Effector memory CD4-positive, alpha-beta T cell (primary cell): ENCODE measurements around the gene DUOX2.

Source experiments
- DNase-seq, 3 donors: peaks; one replicate each; pipeline ENCODE4 v3.0.0-alpha.2; 2020
- H3K27ac ChIP-seq: 2 replicates; pipeline ENCODE4 v1.7.0; 2013; ENCODE audit warnings: mild to moderate bottlenecking, low read length, moderate library complexity; ENCODE audit not compliant: insufficient read depth, poor library complexity, severe bottlenecking
- H3K27me3 ChIP-seq: replicated peaks from 2 replicates; pipeline ENCODE4 v1.7.0; 2013; ENCODE audit warnings: mild to moderate bottlenecking, low read length; ENCODE audit not compliant: insufficient read depth, control insufficient read depth, poor library complexity, severe bottlenecking
- H3K36me3 ChIP-seq: 2 replicates; pipeline ENCODE4 v1.7.0; 2013; ENCODE audit warnings: mild to moderate bottlenecking, low read length, moderate library complexity; ENCODE audit not compliant: control insufficient read depth, insufficient read depth
- H3K4me1 ChIP-seq: 2 replicates; pipeline ENCODE4 v1.7.0; 2013; ENCODE audit warnings: low read length, mild to moderate bottlenecking; ENCODE audit not compliant: control insufficient read depth, insufficient read depth, poor library complexity, severe bottlenecking
- H3K4me3 ChIP-seq: 2 replicates; pipeline ENCODE4 v1.7.0; 2013; ENCODE audit warnings: low read length, low read depth, mild to moderate bottlenecking; ENCODE audit not compliant: insufficient read depth, poor library complexity, severe bottlenecking
- H3K9me3 ChIP-seq: 2 replicates; pipeline ENCODE4 v1.7.0; 2013; ENCODE audit warnings: mild to moderate bottlenecking, low read length, moderate library complexity; ENCODE audit not compliant: control insufficient read depth

Gene DUOX2

DNA sequence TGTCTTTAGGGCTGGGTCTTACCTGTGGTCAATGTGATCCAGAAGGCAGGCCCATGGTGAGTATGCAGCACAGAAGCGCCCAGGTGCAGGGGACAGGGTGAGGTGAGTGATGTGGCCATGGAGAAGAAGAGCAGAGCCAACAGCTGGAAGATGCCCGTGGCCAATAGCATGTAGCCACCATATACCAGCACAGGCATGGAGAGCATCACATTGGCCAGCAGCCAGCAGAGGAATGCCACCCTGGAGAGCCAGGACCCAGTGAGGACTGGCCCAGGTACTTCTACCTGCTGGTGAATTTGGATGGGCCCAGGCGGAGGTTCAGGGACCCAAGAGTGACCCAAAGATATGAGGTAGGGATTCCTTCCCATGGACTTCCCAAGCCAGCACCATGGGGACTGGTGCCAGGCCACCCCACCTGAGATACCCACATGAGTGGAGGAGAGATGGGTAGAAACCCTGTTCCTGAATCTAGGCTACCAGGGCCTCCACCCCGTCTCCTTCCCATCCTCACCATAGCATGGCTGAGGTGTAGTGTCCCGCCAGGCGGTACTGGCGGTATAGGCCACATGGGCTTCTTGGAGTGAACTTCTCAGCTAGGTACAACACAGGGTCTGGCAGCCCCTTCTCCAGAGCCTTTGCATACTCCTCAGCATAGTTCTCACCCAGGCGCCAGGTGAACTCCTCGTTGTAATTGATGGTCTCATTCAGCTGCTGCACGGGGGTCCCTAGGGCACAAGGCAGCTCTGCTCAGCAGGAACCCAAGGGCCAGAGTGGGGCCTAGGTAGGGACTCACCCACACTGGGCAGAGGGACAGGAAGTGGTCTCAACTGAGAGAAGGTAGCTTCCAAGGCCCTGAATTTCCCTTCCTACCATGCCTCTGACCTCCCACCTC is 6.4 kb upstream of the DUOX2 start:
- Histone ChIP-seq H3K9me3 (no peaks in the 10 kb centered on the region), H3K27ac (no peak overlapping the region), H3K4me1 (peaks cover 23% of the 10 kb centered on the region), H3K4me3 (no peak overlapping the region), H3K27me3 (peaks cover 29% of the 10 kb centered on the region), H3K36me3 (no peaks in the 10 kb centered on the region)
- DNase-seq: no peak

DNA sequence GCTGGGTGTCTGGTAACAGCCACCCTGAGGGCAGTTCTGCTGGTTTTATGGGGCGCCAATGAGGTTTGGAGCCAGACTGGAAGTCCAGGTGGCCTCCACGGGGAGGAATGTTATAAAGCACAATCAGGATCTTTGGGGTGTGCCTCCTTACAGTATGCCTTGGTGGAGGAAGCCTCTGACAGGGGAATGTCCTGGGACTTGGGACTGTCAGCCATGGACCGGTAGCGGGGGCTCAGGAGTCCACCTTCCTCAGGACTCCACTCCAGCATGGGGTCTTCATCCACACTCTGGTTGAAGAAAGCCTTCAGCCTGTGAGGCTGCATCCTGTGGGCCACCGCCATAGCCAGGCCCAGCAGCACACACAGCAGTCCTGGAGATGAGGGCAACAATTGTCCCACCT is 5.0 kb upstream of the DUOX2 start:
- Histone ChIP-seq H3K36me3 (no peaks in the 10 kb centered on the region), H3K27me3 (peaks cover 36% of the 10 kb centered on the region), H3K4me3 (no peak overlapping the region)

DNA sequence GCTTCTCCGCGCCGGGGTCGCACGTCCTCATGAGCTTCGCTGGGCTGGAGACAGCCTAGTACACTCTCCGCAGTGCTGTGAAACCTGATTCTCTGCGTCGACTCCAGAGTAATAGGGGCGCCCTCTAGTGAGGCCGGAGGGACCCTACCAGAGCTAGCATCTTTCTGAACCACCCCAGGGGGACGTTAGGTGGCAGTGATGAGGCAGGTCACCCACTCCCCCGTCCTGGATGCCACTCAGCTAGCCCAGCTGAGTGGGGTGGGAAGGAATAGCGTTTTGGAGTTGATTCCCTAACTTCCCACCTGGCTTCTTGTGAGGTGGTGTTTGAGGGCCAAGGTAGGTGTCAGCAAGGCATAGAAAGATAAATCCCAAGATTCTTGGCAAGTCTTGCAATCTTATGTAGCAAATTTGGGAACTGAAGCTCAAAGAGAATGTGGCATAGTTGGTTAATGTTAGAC is 4.2 kb upstream of the DUOX2 start:
- Histone ChIP-seq H3K4me1 (peaks cover 34% of the 10 kb centered on the region), H3K27ac (no peak overlapping the region), H3K36me3 (no peaks in the 10 kb centered on the region), H3K9me3 (no peaks in the 10 kb centered on the region), H3K4me3 (peak overlapping the region; percentile 28), H3K27me3 (peaks cover 43% of the 10 kb centered on the region)
- DNase-seq: peak; percentile 46 to 66 (median 64)

More for the DNA sequence above, 5.0 kb upstream of the DUOX2 start:
- DNase-seq: no peak
- Histone ChIP-seq H3K4me1 (peaks cover 30% of the 10 kb centered on the region), H3K27ac (no peak overlapping the region), H3K9me3 (no peaks in the 10 kb centered on the region)

DNA sequence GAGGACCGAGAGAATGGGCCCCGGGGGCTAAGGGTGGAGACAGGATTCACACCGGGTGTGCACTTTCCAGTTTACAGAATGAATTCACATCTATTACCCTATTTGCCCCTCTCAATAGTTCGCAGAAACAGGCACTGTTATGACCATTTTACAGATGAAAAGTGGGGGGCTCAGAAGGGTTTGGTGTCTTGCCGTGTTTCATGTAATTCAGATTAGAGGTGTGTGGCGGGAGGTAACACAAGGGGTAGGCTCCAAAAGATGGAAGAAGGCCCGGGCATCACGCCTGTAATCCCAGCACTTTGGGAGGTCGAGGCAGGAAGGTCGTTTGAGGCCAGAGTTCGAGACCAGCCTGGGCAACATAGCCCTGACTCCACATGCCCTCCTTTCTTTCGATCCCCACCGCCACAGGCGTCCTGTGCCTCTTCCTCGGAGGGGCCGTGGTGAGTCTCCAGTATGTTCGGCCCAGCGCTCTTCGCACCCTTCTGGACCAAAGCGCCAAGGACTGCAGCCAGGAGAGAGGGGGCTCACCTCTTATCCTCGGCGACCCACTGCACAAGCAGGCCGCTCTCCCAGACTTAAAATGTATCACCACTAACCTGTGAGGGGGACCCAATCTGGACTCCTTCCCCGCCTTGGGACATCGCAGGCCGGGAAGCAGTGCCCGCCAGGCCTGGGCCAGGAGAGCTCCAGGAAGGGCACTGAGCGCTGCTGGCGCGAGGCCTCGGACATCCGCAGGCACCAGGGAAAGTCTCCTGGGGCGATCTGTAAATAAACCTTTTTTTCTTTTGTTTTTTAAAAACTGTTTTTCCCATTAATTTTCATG is 3.5 kb upstream of the DUOX2 start:
- peaks cover 39% of the 10 kb centered on the region for H3K4me1 ChIP-seq
- H3K9me3 ChIP-seq: no peaks in the 10 kb centered on the region
- no peaks in the 10 kb centered on the region for H3K36me3 ChIP-seq
- DNase-seq: no peak
- no peak overlapping the region for H3K27ac ChIP-seq
- H3K4me3 ChIP-seq: peak overlapping the region; percentile 28
- H3K27me3 ChIP-seq: peaks cover 50% of the 10 kb centered on the region

DNA sequence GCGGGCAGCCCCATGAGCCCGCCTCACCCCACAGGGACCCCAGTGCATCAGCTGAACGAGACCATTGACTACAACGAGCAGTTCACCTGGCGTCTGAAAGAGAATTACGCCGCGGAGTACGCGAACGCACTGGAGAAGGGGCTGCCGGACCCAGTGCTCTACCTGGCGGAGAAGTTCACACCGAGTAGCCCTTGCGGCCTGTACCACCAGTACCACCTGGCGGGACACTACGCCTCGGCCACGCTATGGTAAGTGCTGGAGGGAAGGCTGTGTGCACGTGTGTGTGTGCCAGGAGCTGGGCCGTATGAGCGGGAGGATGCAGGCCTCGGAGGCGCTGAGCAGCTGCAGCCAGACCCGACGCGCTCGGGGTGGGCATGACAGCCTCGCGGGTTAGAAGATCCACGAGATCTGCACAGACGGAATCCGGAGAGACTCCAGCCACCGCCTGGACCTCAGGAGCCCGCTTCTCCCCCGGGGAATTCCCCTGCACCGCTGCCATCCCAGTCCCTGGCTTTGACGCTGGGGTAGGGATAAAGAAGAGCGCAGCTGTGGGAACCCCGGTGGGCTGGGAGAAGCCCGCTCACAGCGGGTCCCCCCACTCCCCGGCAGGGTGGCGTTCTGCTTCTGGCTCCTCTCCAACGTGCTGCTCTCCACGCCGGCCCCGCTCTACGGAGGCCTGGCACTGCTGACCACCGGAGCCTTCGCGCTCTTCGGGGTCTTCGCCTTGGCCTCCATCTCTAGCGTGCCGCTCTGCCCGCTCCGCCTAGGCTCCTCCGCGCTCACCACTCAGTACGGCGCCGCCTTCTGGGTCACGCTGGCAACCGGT is 2.7 kb upstream of the DUOX2 start:
- no peaks in the 10 kb centered on the region for H3K36me3 ChIP-seq
- H3K27ac ChIP-seq: no peak overlapping the region
- H3K27me3 ChIP-seq: peaks cover 58% of the 10 kb centered on the region
- no peak for DNase-seq
- peak overlapping the region; percentile 13 for H3K4me3 ChIP-seq
- peaks cover 46% of the 10 kb centered on the region for H3K4me1 ChIP-seq
- H3K9me3 ChIP-seq: no peaks in the 10 kb centered on the region

DNA sequence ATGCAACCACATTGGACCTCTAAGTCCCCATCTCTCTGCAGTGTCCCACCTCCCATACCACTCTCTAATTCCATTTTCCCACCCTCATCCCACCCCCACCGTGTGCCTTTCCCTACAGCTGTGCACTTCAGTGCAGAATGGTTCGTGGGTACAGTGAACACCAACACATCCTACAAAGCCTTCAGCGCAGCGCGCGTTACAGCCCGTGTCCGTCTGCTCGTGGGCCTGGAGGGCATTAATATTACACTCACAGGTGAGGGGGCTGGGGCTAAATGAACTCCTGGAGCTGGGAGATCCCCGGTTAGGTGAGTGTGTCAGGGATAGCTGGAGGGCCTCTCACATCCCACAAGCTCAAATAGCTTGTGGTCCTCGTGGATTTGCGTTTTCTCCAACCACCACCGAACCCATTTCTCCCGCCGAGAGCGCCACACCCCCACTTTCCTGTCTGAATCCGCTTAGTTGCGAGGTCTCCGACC is 2.1 kb upstream of the DUOX2 start:
- H3K4me1 ChIP-seq: peaks cover 46% of the 10 kb centered on the region
- H3K36me3 ChIP-seq: no peaks in the 10 kb centered on the region
- peak overlapping the region; percentile 13 for H3K4me3 ChIP-seq
- no peak overlapping the region for H3K27ac ChIP-seq
- no peaks in the 10 kb centered on the region for H3K9me3 ChIP-seq
- H3K27me3 ChIP-seq: peaks cover 62% of the 10 kb centered on the region
- no peak for DNase-seq

DNA sequence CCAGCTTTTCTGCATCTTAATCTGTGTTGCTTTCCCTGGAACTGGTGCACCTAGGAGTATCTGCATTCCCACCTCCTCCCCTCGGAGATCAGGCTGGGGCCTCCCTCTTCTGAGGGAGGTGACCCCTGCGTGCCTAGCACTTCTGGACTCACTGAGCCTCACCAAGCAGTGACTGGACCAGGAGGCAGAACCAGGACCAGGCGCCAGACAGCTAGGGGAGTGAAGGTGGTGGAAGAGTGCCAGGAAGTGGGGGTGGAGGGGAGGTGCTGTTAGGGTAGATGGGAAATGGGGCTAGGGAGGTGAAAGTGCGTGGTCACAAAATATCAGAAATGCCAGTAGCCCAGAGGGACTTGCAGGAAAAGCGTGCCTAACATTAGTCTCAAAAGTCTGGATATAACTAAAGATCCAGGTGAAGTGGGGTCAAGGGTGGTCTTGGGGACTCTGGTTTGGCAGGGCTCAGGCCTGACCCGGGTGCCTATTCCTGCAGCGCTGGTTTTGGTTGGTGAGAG is 1.4 kb upstream of the DUOX2 start:
- H3K4me1 ChIP-seq: peaks cover 46% of the 10 kb centered on the region
- H3K36me3 ChIP-seq: no peaks in the 10 kb centered on the region
- no peaks in the 10 kb centered on the region for H3K9me3 ChIP-seq
- H3K27ac ChIP-seq: no peak overlapping the region
- no peak overlapping the region for H3K4me3 ChIP-seq
- no peak for DNase-seq
- H3K27me3 ChIP-seq: peaks cover 57% of the 10 kb centered on the region

DNA sequence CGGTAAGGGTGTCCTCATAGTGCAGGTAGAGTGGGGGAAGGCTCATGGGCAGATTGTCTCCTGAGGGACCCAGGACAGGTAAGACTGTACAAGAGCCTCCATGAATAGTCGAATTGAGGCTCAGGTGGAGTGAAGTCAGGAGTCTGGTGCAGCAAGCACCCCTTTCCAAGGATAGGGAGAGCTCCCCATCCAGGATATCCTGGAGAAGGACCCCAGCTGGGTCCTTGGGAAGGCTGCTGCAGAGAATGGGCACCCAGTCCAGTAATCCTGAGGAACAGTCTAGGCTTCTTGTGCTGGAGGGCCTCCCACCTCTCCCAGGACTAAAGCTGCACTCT is 746 bp upstream of the DUOX2 start:
- Histone ChIP-seq H3K27me3 (peaks cover 64% of the 10 kb centered on the region), H3K27ac (no peak overlapping the region), H3K4me3 (no peak overlapping the region), H3K9me3 (no peaks in the 10 kb centered on the region), H3K4me1 (peaks cover 46% of the 10 kb centered on the region), H3K36me3 (no peaks in the 10 kb centered on the region)
- DNase-seq: no peak

DNA sequence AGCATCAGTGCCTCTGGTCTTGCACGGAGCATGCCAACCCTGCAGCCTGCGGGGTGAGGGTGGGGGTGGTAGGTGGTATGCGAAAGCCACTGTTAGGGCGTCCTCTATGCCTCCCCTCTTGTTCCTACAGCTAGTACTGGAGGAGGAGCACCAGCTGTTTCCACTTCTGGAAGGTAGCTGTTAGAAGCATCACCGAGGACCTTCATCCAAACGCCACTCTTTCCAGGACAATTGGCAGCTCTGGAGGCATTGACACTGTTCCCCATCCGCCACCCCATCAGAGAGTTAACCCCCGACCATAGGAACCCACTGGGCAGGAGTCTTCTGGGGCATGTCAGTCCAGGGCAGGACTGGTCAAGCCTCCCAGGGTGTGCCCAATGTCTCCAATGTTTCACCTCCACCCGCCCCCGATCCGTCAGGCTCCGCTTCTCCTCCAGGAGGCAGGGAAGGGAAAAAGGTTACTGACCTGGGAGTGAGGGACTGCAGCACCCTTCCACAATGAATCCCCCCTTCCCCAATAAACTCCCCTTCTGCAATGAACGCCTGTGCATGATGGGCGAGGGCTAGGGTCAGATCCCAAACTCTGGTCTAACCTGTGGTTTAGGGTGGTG is 487 bp downstream of the DUOX2 start:
- H3K4me3 ChIP-seq: no peak overlapping the region
- peaks cover 46% of the 10 kb centered on the region for H3K4me1 ChIP-seq
- no peaks in the 10 kb centered on the region for H3K9me3 ChIP-seq
- no peak overlapping the region for H3K27ac ChIP-seq
- H3K36me3 ChIP-seq: no peaks in the 10 kb centered on the region
- DNase-seq: no peak
- peaks cover 68% of the 10 kb centered on the region for H3K27me3 ChIP-seq
